ENCODE results near the gene ANKRD2.

The ANKRD2 gene

GRCh38 chr10:97627731-97628130 is 55.2 kb downstream of the ANKRD2 start:
- Histone ChIP-seq H3K36me3 (ENCODE audit: control insufficient read depth in 4 of 4, insufficient read depth in 4 of 4, low read length in 3 of 4) (no peaks in the 10 kb centered on the region), H3K27ac (ENCODE audit: insufficient read depth in 1 of 2, low read depth in 1 of 2, low read length in 2 of 2, poor library complexity in 1 of 2, severe bottlenecking in 2 of 2) (no peak overlapping the region), H3K27me3 (replicated peaks in 2 of 5; ENCODE audit: control insufficient read depth in 4 of 5, insufficient read depth in 5 of 5, low read length in 4 of 5) (no peaks in the 10 kb centered on the region), H3K4me3 (ENCODE audit: control insufficient read depth in 1 of 7, extremely low read depth in 1 of 7, insufficient read depth in 4 of 7, low read depth in 2 of 7, low read length in 6 of 7) (no peak overlapping the region), H3K9me3 (ENCODE audit: control extremely low read depth in 1 of 5, control insufficient read depth in 4 of 5, insufficient read depth in 2 of 5, low read depth in 1 of 5, low read length in 4 of 5) (no peaks in the 10 kb centered on the region), H3K4me1 (ENCODE audit: control extremely low read depth in 1 of 4, control insufficient read depth in 4 of 4, insufficient read depth in 4 of 4, low read length in 3 of 4) (peaks cover 0 to 4% (median 3%) of the 10 kb centered on the region in 4 experiments)
- ChIA-PET CTCF (interaction anchor here (0.9 to 1.8 kb wide), 3 partner anchors 11 to 181 kb away, joined by 3 to 4 read pairs (median 3); no protein-coding TSS in a partner anchor), POLR2A (interaction anchor here (0.6 kb wide), 1 partner anchor 31 kb away, joined by 4 read pairs; no protein-coding TSS in a partner anchor)
- no peak for DNase-seq
- WGBS (ENCODE audit: insufficient coverage), result 97% methylated on average over 4 of the region's 4 CpGs

DNA sequence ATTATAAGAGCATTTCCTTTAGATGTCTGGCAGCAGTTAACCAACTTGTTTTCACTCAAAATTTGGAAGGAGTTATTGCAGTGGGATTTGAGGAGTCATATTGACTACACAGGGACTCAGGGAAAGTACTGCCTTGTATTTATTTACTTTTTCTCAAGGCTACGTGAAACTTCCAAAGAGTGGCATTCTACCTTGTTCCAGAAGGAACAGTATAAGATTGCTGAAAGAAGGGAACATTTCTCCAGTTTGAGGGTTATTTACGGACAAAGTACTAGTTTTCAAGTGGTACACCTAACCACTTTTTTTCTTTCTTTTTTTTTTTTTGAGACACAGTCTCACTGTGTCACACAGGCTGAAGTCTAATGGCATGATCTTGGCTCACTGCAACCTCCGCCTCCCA is 55.6 kb downstream of the ANKRD2 start:
- Histone ChIP-seq H3K27ac (ENCODE audit: insufficient read depth in 1 of 2, low read depth in 1 of 2, low read length in 2 of 2, poor library complexity in 1 of 2, severe bottlenecking in 2 of 2) (no peak overlapping the region), H3K4me1 (ENCODE audit: control extremely low read depth in 1 of 4, control insufficient read depth in 4 of 4, insufficient read depth in 4 of 4, low read length in 3 of 4) (peaks cover 0 to 7% (median 6%) of the 10 kb centered on the region in 4 experiments), H3K27me3 (replicated peaks in 2 of 5; ENCODE audit: control insufficient read depth in 4 of 5, insufficient read depth in 5 of 5, low read length in 4 of 5) (no peaks in the 10 kb centered on the region), H3K36me3 (ENCODE audit: control insufficient read depth in 4 of 4, insufficient read depth in 4 of 4, low read length in 3 of 4) (no peaks in the 10 kb centered on the region), H3K4me3 (ENCODE audit: control insufficient read depth in 1 of 7, extremely low read depth in 1 of 7, insufficient read depth in 4 of 7, low read depth in 2 of 7, low read length in 6 of 7) (no peak overlapping the region), H3K9me3 (ENCODE audit: control extremely low read depth in 1 of 5, control insufficient read depth in 4 of 5, insufficient read depth in 2 of 5, low read depth in 1 of 5, low read length in 4 of 5) (no peaks in the 10 kb centered on the region)
- ChIA-PET CTCF (interaction anchor here (1.3 to 1.8 kb wide), 2 partner anchors 11 to 104 kb away, joined by 3 to 4 read pairs; no protein-coding TSS in a partner anchor), POLR2A (interaction anchor here (0.6 kb wide), 1 partner anchor 31 kb away, joined by 4 read pairs; no protein-coding TSS in a partner anchor)
- WGBS (ENCODE audit: insufficient coverage), result 86% methylated on average over 1 of the region's 3 CpGs
- DNase-seq, result no peak

- DNase-seq, result no peak
- H3K9me3 ChIP-seq (ENCODE audit: control extremely low read depth in 1 of 5, control insufficient read depth in 4 of 5, insufficient read depth in 2 of 5, low read depth in 1 of 5, low read length in 4 of 5), result no peaks in the 10 kb centered on the region
- H3K4me1 ChIP-seq (ENCODE audit: control extremely low read depth in 1 of 4, control insufficient read depth in 4 of 4, insufficient read depth in 4 of 4, low read length in 3 of 4), result peaks cover 0 to 11% (median 9%) of the 10 kb centered on the region in 4 experiments
- CTCF ChIA-PET, result no interaction called here
- H3K27ac ChIP-seq (ENCODE audit: insufficient read depth in 1 of 2, low read depth in 1 of 2, low read length in 2 of 2, poor library complexity in 1 of 2, severe bottlenecking in 2 of 2), result no peak overlapping the region
- WGBS (ENCODE audit: insufficient coverage), result 93% methylated on average over 3 of the region's 5 CpGs
- H3K4me3 ChIP-seq (ENCODE audit: control insufficient read depth in 1 of 7, extremely low read depth in 1 of 7, insufficient read depth in 4 of 7, low read depth in 2 of 7, low read length in 6 of 7), result no peak overlapping the region
- H3K36me3 ChIP-seq (ENCODE audit: control insufficient read depth in 4 of 4, insufficient read depth in 4 of 4, low read length in 3 of 4), result no peaks in the 10 kb centered on the region
- no peaks in the 10 kb centered on the region for H3K27me3 ChIP-seq (replicated peaks in 2 of 5; ENCODE audit: control insufficient read depth in 4 of 5, insufficient read depth in 5 of 5, low read length in 4 of 5)
- POLR2A ChIA-PET, result no interaction called here
Observed at GRCh38 chr10:97629289-97629688, 56.7 kb downstream of the ANKRD2 start.

- peaks cover 0 to 11% (median 9%) of the 10 kb centered on the region in 4 experiments for H3K4me1 ChIP-seq (ENCODE audit: control extremely low read depth in 1 of 4, control insufficient read depth in 4 of 4, insufficient read depth in 4 of 4, low read length in 3 of 4)
- H3K9me3 ChIP-seq (ENCODE audit: control extremely low read depth in 1 of 5, control insufficient read depth in 4 of 5, insufficient read depth in 2 of 5, low read depth in 1 of 5, low read length in 4 of 5), result no peaks in the 10 kb centered on the region
- POLR2A ChIA-PET, result no interaction called here
- no peaks in the 10 kb centered on the region for H3K36me3 ChIP-seq (ENCODE audit: control insufficient read depth in 4 of 4, insufficient read depth in 4 of 4, low read length in 3 of 4)
- H3K27ac ChIP-seq (ENCODE audit: insufficient read depth in 1 of 2, low read depth in 1 of 2, low read length in 2 of 2, poor library complexity in 1 of 2, severe bottlenecking in 2 of 2), result no peak overlapping the region
- no peaks in the 10 kb centered on the region for H3K27me3 ChIP-seq (replicated peaks in 2 of 5; ENCODE audit: control insufficient read depth in 4 of 5, insufficient read depth in 5 of 5, low read length in 4 of 5)
- no peak for DNase-seq
- CTCF ChIA-PET, result no interaction called here
- no peak overlapping the region for H3K4me3 ChIP-seq (ENCODE audit: control insufficient read depth in 1 of 7, extremely low read depth in 1 of 7, insufficient read depth in 4 of 7, low read depth in 2 of 7, low read length in 6 of 7)
Observed at GRCh38 chr10:97631098-97631497, 58.5 kb downstream of the ANKRD2 start.

GRCh38 chr10:97632949-97633884 is 60.6 kb downstream of the ANKRD2 start, which contains the start of gene MORN4:
Gene MORN4, minus strand, starts transcription at chr10:97633500. Its CDS starts 13,847 bp downstream, at chr10:97619653.
- H3K27ac ChIP-seq (ENCODE audit: insufficient read depth in 1 of 2, low read depth in 1 of 2, low read length in 2 of 2, poor library complexity in 1 of 2, severe bottlenecking in 2 of 2), result peak within 1 kb of the TSS in 1 of 2 experiments; percentile 54
- WGBS (ENCODE audit: insufficient coverage), result 3% methylated on average over 60 of the region's 62 CpGs
- H3K4me3 ChIP-seq (ENCODE audit: control insufficient read depth in 1 of 7, extremely low read depth in 1 of 7, insufficient read depth in 4 of 7, low read depth in 2 of 7, low read length in 6 of 7), result peak within 1 kb of the TSS; percentile 80 to 94 (median 85)
- no peaks in the 10 kb centered on the region for H3K36me3 ChIP-seq (ENCODE audit: control insufficient read depth in 4 of 4, insufficient read depth in 4 of 4, low read length in 3 of 4)
- peaks cover 0 to 14% (median 9%) of the 10 kb centered on the region in 4 experiments for H3K4me1 ChIP-seq (ENCODE audit: control extremely low read depth in 1 of 4, control insufficient read depth in 4 of 4, insufficient read depth in 4 of 4, low read length in 3 of 4)
- POLR2A ChIA-PET, result no interaction called here
- CTCF ChIA-PET, result interaction anchor here (1.3 kb wide), 1 partner anchor 11 kb away, joined by 3 read pairs; no protein-coding TSS in a partner anchor
- no peaks in the 10 kb centered on the region for H3K9me3 ChIP-seq (ENCODE audit: control extremely low read depth in 1 of 5, control insufficient read depth in 4 of 5, insufficient read depth in 2 of 5, low read depth in 1 of 5, low read length in 4 of 5)
- DNase-seq, result peak; percentile 90 to 94 (median 93)
- H3K27me3 ChIP-seq (replicated peaks in 2 of 5; ENCODE audit: control insufficient read depth in 4 of 5, insufficient read depth in 5 of 5, low read length in 4 of 5), result no peaks in the 10 kb centered on the region

All from common myeloid progenitor, CD34-positive (primary cell).